ENCODE data around the gene TRIP13.

Gene TRIP13

DNA sequence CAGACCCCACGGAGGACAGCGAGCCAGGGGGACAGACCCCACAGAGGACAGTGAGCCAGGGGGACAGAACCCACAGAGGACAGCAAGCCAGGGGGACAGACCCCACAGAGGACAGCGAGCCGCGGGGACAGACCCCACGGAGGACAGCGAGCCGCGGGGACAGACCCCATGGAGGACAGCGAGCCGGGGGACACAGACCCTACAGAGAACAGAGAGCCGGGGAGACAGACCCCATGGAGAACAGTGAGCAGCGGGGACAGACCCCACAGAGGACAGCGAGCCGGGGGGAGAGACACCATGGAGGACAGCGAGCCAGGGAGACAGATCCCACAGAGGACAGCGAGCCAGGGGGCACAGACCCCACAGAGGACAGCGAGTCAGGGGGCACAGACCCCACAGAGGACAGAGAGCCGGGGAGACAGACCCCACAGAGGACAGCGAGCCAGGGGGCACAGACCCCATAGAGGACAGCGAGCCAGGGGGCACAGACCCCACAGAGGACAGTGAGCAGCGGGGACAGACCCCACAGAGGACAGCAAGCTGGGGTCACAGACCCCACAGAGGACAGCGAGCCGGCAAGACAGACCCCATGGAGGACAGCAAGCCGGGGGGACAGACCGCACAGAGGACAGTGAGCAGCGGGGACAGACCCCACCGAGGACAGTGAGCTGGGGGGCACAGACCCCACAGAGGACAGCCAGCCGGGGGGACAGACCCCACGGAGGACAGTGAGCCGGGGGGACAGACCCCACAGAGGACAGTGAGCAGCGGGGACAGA, 37.5 kb upstream of the TRIP13 start:
- no peak for DNase-seq

DNA sequence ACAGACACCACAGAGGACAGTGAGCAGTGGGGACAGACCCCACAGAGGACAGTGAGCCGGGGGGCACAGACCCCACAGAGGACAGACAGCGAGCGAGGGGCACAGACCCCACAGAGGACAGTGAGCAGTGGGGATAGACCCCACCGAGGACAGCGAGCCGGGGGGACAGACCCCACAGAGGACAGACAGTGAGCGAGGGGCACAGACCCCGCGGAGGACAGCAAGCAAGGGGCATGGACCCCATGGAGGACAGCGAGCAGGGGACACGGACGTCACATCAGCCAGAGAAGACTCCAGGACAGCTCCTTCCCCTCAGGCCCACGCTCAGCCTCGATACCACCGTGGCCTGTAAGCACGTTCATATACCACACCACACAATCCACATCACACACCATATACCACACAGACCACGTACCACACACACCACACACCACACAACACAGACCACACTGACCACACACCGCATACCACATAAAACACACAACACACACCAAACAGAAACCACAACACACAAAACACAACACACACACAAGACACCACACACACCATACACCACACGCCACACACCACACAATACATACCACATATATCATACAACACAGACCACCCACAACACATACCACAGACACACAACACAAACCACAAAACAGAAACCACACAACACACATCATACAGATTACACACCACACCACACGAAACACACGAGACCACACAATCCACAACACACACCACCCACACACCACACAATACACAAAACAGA, 36.7 kb upstream of the TRIP13 start:
- DNase-seq: no peak

DNA sequence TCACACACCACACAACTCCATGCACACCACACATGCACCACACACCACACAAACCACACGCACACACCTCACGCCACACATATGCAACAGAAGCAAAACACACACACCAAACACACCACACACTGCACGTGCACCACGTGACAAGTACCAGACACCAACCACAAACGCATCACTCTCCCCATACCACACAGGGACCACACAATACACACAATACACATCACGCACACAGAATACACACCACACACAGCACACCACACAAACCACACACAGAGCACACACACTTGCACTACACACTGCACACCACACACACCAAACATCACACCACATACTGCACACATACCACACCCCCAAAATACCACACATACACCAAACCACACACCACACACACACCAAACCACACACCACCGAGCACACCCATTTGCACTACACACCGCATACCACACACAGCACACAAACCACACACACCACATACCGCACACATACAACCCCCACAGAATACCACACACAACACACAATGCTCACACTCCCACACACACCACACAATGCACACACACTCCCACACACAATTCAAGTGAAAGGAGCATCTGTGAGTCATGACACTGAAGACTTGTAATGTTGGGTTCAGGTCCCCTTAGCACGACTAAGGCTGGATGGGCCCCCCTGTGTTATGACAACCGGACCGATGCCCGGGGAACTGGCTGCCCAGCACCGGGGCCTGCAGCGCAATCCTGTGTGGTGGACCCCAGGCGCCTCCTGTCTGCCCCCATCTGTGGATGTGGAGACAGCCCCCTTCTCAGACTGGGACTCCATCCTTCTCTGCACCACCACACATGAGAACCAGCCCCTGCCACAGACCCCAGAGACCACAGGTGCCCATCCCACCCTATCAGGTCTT, 35.9 kb upstream of the TRIP13 start:
- no peak for DNase-seq

DNA sequence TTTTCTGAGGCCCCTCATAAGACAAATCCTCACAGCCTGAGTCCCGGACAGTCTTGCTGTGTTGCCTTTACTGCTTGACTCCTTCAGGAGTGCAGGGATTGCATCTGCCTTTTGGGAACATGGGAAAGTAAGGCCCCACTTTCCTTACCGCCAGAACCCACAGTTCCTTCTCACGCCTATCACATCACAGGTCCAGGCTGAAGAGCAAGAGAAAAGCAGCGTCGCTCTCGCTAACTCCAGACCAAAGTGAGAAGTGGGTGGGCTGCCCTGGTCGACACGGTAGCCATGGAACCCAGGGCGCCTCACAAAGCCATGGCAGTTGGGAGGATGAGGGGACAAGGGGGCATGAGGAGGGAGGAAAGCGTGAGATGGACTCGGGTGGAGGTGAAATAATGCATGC, 34.0 kb upstream of the TRIP13 start:
- no peak for DNase-seq

DNA sequence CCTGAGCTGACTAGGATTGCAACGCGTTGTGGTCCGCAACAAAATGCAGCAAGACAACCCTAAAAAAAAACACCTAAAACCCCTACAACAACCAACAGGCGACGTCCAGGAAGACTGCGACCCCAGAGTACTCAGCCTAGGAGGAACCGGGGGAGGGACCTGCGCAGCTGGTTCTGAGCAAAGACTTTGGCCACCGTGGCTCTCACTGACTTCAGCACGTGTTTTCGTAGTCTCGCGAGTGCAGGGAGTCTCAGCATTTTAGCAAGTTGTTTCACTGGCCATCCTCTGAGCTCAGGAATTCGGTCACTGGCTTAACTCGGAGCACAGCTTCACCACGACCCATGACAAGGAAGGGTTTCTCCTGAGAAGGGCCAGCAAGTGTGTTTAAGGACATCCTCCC, 33.3 kb upstream of the TRIP13 start:
- DNase-seq: no peak

DNA sequence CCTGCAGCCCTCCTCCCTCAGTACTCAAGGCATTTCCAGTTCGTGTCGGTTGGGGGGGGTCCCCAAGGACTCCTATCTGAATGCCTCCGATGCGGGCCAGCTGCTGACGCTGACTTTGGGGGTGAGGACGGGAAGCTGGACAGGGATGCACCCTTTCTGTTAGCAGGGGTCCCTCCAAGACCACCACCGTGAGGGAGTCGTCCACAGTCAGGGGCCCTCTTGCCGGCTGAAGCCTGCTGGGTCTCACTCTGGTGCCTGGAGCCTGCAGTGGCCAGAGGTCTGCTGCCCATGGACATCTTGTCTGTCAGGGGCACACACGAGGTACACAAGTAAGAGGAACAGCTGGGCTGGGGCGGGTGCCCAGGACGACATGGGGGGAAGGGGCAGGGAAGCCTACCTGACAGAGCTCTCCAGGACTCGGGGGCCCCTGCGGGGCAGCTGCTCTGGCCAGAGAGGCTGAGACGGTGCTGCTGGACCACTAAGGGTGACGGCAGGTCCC, 32.8 kb upstream of the TRIP13 start:
- no peak for DNase-seq

DNA sequence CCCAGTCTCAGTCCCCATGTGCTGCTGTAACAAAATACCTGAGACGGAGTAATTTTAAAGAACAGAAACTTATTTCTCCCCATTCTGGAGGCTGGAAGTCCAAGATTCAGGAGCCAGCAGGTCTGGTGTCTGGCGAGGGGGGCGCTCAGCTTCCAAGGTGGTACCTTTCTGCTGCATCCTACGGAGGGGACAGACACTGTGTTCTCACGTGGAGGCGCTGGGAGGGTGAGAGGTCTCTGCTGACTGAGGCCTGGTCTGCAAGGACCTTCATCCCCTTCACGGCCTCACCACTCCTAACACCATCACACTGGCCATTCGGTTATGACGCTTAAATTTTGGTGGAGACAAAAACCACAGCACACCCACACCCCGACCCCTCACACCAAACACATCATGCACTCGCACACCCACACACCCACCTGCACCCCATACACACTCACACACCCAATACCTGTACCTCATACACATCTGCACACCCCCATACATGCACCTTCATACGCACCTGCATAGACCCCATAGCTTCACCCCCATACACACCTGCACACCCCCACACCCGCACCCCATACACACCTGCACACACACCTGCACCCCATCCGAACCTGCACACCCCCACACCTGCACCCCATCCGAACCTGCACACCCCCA, 32.1 kb upstream of the TRIP13 start:
- no peak for DNase-seq

DNA sequence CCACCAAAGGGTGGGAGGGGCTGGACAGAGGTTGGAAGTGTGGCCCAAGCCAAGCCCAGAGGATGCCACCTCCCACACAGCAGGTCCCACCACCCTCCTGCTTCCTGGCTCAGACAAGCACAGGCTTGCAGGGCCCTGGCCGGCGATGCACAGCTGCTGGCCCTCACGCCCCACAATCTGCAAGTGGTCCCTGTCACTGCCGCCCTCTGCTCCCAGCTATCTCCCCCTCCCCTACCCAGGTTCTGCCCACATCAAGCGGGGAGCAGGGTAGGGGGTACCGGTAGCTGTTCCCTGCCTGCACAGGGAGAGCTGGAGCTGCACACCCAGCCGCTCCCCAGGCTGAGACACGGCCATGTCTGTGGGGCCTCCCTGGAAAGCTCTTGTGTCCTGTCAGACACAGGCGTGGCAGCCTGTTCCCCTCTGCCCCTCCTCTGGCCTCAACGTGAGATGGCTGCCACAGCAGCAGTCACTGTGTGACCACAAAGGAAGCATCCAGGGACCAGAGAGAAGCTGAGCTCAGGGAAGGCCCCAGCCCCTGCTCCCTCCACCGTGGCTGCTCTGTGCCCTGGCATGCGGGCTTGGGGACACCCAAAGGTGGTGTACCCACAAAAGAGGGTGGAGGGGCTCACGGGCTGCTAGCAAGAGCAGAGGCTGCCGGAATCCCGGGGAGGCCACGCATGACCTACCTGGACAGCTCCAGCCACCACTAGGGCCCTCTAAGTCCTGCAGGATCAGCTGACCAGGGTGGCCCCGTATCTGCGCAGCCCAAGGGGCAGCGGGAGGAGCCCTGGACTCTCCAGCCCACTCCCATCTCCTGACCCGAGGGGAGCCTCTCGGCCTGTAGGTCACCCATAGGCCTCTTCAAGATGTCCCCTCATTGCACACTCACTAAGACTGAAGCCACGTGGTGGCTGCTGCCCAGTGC, 31.0 kb upstream of the TRIP13 start:
- no peak for DNase-seq

DNA sequence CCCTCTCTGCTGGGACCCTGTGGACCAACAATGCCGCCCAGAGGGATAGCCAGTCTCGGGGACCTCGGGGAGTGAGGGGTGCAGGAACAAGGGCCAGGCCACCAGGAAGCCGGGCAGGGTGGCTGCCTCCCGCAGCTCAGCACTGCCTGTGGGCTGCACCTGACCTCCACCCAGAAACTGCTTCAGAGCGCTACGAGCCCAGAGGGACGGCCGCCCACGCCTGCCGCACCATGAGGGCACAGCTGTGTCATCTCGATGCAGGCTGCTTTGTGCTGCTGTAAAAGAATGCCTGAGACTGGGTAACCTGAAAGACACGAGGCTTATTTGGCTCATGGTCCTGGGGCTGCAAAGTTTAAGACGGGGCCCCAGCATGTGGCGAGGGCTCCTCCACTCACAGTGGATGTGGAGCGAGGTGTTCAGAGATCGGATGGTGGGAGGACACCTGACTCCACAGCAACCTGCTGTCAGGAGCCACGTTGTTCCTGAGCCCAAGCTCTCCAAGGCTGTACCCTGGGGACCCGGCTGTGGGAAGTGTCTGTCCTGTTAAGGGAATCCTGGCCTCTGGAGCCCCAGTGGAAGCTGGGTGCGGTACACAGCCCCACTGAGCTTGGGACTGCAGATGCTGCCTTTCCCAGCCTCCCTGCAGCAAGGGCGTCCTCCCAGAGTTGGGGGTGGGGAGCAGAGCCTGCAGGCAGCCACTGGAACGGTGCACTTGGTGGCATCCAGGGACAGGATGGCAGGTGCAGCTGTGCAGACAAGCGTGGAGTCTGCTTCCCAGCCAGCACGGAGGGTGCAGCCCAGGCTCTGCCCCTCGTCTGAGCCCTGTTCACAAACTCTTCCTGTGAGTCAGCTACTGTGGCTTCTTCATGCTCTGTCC, 30.1 kb upstream of the TRIP13 start:
- no peak for DNase-seq

DNA sequence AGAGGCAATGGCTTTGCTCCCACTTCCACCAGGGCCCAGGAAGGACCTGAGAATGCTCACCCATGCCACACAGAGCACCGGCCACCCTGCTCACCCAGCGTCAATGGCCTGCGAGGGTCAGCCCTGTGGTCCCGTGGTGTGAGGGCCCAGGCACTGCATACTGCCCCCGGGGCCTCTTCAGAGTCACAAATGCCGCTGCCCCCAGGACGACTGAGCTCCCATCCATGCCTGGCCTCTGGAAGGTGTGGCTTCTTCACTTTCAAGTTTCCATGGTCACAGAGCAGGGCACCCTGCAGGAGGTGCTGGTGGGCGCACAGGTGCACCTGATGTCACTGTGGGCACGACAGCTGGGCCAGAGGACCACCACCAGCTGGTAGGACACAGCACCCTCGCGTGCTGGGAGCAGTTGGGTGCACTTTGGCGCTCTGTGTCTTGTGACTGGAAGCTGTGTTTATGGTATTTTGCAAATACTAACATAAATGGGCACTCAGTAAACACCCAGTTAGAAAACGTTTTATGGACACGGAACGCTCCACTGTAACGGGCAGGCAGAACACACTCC, 29.4 kb upstream of the TRIP13 start:
- DNase-seq: no peak

DNA sequence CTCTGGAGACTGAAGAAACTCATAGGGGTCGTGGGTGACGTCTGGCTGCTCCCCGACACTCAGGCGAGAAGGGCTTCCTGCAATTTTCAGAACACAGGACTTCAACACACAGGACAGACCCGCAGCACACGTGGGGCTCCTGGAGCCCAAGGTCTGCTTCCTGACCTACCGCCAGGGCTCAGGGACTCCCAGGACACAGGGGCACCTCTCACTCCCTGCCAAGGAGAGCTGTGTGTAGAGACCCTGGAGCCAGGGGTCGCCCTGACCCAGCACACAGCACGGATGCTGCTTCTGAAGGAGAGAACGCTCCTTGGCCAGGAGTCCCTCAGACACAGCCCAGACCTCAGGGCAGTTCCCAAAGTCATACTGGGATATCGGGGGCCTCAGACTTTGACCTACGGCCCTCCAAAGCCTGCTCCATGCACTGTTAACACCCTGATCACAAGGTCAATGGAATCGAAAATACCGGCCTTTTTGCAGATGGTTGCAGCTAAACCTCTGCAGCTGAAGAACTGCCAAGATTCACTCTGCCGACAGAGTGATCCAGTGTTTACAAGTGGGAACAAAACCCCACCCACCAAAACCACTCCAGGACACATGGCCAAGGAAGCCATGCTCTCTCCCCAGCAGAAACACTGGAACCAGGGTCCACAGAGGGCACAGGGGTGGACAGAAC, 28.1 kb upstream of the TRIP13 start:
- DNase-seq: no peak

DNA sequence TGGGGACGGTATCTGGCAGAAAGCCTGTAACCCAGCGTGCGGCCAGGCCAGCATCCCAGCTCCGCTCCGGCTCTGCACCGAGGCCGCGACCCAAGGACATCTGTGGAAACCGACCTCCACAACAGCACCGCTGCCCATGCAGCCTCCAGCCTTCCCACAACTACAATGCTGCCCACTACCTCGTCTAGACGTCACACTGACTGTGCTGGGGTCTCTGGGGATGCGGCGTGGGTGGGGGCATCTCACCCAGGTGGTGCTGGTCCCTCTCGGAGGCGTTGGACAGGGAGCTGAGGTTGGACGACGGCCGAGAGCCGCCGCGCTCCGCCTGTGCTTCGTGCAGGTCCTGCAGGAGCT, 27.5 kb upstream of the TRIP13 start:
- DNase-seq: no peak

DNA sequence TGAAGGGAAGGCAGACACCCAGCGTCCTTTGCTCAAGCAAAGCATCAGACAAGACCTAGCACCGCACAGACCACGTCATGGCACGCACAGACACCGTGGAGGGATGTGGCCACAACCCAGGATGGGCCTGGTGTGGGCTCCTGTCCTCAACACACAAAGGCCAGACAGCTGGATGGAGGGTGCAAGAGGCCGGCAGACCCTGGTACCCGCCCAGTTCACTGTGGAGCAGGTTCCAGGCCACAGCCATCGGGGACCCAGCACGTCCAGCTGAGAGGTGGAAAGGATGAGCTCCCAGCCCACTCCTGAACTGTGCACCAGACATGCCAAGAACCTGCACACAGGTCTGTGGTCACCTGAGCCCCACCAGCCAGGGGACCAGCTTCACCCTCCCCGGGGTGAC, 26.9 kb upstream of the TRIP13 start:
- DNase-seq: no peak

DNA sequence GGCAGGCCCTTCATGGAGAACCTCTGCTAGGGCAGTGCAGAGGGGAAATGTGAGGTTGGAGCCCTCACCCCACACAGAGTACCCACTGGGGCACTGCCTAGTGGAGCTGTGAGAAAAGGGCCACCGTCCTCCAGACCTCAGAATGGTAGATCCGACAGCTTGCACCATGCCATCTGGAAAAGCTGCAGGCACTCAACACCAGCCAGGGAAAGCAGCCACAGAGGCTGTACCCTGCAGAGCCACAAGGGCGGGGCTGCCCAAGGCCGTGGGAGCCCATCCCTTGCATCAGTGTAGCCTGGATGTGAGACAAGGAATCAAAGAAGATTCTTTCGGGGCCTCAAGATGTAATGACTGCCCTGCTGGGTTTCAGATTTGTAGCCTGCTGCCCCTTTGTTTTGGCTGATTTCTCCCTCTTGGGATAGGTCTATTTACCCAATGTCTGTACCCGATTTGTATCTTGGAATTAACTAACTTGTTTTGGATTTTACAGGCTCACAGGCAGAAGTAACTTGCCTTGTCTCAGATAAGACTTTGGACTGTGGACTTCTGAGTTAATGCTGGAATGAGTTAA, 25.3 kb upstream of the TRIP13 start:
- no peak for DNase-seq

DNA sequence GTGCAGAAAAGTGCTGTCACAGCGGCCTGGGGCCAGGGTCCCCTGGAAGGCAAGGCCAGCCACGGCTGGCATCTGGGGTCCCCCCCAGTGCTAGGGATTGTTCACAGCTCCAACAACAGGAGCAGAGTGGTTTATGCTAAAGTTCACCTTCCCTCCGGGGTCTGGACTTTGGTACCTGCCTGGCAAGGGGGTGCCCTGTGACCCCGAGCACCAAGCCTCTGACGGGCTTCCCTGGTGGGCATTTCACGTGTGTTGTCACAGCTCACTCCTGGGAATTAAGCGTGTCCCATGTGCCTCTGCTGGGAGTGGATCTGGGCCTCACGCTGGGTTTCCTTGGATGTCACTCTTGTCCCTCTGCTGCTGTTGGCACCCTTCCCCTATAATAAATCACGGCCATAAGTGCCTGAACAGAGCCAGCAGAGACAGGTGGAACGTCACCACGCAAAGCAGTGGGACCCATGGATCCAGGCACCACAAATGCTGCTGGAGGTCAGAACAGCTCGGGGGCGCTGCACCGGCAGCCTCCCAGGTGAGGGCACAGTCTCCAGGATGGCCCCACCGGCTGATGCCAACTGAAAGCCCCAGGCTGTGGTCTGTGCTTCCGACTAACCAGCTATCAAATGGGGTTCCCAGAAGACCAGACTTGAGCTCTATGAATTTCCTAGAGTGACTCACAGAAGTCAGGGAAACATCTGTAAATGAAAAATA, 24.1 kb upstream of the TRIP13 start:
- no peak for DNase-seq

DNA sequence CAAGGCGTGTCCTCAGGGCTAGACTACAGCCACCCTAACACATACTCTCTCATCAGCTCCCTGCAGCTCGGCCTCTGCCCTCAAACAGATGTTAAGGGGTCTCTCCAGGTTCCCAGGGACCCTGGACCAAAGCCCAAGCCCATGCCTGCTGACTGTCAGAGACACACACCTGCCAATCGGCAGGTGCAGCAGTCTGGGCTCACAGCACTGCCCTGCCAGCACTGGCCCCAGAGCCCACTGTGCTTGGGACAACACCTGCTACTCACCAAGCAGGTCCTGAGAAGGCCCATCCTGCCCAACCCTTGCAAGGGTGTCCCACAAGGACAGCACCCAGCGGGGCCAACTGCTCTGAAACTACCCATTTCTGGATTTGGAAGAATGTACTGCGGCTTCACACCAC, 21.7 kb upstream of the TRIP13 start:
- DNase-seq: no peak

DNA sequence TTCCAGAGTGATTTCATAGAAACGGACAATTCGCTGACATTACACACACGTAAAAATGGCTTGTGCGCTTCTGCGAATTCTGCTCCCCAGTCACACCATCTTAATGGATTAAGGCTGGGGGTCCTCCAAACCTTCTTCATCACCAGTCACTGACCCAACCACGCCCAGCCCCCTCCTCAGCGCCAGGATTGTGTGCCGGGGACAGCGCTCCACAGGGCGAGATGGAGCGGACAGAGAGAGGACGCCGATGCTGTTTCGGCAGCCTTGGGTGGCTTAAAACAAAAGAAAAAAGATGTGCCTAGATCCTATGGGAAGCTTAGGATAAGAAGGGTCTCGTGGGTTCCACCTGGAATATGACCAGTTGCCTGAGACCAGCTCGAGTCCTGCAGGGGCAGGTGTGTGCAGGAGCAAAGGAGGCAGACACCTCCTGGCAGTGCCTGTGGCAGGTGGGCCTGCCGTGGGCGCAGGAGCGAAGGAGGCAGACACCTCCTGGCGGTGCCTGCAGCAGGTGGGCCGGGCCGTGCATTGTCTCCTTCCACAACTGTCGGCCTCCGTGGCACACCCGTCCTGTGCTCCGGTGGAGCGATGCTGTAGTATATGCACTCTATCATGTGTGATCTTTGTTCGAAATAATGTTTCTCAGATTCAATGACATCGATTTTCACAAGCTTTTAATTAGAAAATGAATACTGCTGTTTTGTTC, 20.9 kb upstream of the TRIP13 start:
- no peak for DNase-seq

DNA sequence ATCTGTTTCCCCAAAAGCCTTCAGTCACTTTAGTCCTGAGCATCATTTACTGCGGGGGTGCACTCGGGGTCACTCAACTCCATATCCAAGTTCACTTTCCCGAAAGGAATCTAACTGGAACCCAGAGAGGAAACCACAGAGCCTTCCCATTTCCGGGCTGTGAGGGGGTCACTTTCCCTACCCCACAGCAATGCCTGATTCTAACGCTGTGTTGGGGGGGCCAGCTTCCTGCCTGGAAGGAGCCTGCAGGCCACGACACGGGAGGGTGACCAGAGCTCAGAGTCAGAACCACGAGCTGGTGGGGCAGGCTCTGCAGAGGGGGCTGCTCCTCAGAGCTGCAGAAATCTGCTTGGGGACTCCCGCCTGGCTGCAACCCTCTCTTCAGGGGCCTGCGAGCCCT, 20.4 kb upstream of the TRIP13 start:
- no peak for DNase-seq
